Measurements from ENCODE around the gene METRNL. TPM values are rescaled to one million over a fixed set of nuclear protein-coding genes. Genes with fewer than 3 reads are reported as not detected.
"Not testable (repeated sequence)": the region's sequence is repeated elsewhere in the genome, so short reads cannot be mapped to it uniquely, and the experiment has no call there.

Gene METRNL
- total and polyA plus RNA-seq, 8 donors = 11.1 to 28.3 (median 18.0) TPM

- H3K4me1 ChIP-seq = peaks cover 0 to 5% (median 0%) of the 10 kb centered on the region in 3 donors
- no peak overlapping the region for H3K4me3 ChIP-seq
- no peaks in the 10 kb centered on the region for H3K36me3 ChIP-seq
- no peaks in the 10 kb centered on the region for H3K9me3 ChIP-seq
- intact Hi-C loops (cut with DNase I) = no loop called here
- 92 to 95% methylated on average over 39 of the region's 39 CpGs for WGBS, 2 donors
- ATAC-seq (no peak), DNase-seq (peak in 4 of 6 donors; percentile 10 to 45 (median 34)), FAIRE-seq (no peak)
- no peaks in the 10 kb centered on the region for H3K27me3 ChIP-seq
- H3K27ac ChIP-seq = no peak overlapping the region
- TF ChIP-seq CTCF (IDR thresholded peaks at IDR 0.05) = no peak
Observed at GRCh38 chr17:83065660-83066542, 13.5 kb upstream of the METRNL start.

GRCh38 chr17:83066543-83066890, 12.9 kb upstream of the METRNL start:
- 86 to 88% methylated on average over 16 to 19 of the region's 19 CpGs for WGBS, 2 donors
- ATAC-seq; H3K36me3 ChIP-seq; H3K4me3 ChIP-seq; H3K4me1 ChIP-seq; intact Hi-C loops (cut with DNase I); H3K27ac ChIP-seq; FAIRE-seq; H3K9me3 ChIP-seq; H3K27me3 ChIP-seq: not testable (repeated sequence)
- DNase-seq = peak in 2 of 6 donors; percentile 3 to 19

- no peaks in the 10 kb centered on the region for H3K36me3 ChIP-seq
- FAIRE-seq (no peak), DNase-seq (peak in 4 of 6 donors; percentile 12 to 71 (median 39)), ATAC-seq (no peak)
- peaks cover 0 to 5% (median 0%) of the 10 kb centered on the region in 3 donors for H3K4me1 ChIP-seq
- no peaks in the 10 kb centered on the region for H3K9me3 ChIP-seq
- H3K27me3 ChIP-seq = no peaks in the 10 kb centered on the region
- 88 to 91% methylated on average over 27 to 29 of the region's 29 CpGs for WGBS, 2 donors
- intact Hi-C loops (cut with DNase I) = no loop called here
- H3K27ac ChIP-seq = no peak overlapping the region
- no peak for TF ChIP-seq CTCF (IDR thresholded peaks at IDR 0.05)
- H3K4me3 ChIP-seq = no peak overlapping the region
Observed at GRCh38 chr17:83067071-83067717, 12.2 kb upstream of the METRNL start.

- no peaks in the 10 kb centered on the region for H3K27me3 ChIP-seq
- H3K4me1 ChIP-seq = peaks cover 0 to 5% (median 0%) of the 10 kb centered on the region in 3 donors
- no peak for TF ChIP-seq CTCF (IDR thresholded peaks at IDR 0.05)
- FAIRE-seq (no peak), ATAC-seq (no peak), DNase-seq (peak in 4 of 6 donors; percentile 11 to 72 (median 32))
- H3K9me3 ChIP-seq = no peaks in the 10 kb centered on the region
- intact Hi-C loops (cut with DNase I) = no loop called here
- 70 to 83% methylated on average over 29 of the region's 29 CpGs for WGBS, 2 donors
- H3K36me3 ChIP-seq = no peaks in the 10 kb centered on the region
- no peak overlapping the region for H3K27ac ChIP-seq
- H3K4me3 ChIP-seq = no peak overlapping the region
Observed at GRCh38 chr17:83067718-83068261, 11.6 kb upstream of the METRNL start.

All from pancreas (tissue), 10 donors.